ENCODE results near the gene RICTOR.

The RICTOR gene

GRCh38 chr5:39080597-39081204, 6.5 kb upstream of the RICTOR start:
- peak; percentile 68 for DNase-seq (ENCODE audit: low read depth)

GRCh38 chr5:39080168-39080567, 6.0 kb upstream of the RICTOR start:
- no peak for DNase-seq (ENCODE audit: low read depth)
- TF ChIP-seq CTCF (IDR thresholded peaks at IDR 0.05; ENCODE audit: control insufficient read depth, extremely low read depth, insufficient read depth) = no peak

More at GRCh38 chr5:39080597-39081204, 6.5 kb upstream of the RICTOR start:
- no peak overlapping the region for H3K4me3 ChIP-seq (ENCODE audit: low read depth, low read length)
- TF ChIP-seq CTCF (IDR thresholded peaks at IDR 0.05; ENCODE audit: control insufficient read depth, extremely low read depth, insufficient read depth) = peak; percentile 85

GRCh38 chr5:39079147-39079546, 4.9 kb upstream of the RICTOR start:
- DNase-seq (ENCODE audit: low read depth) = no peak

More at GRCh38 chr5:39080168-39080567, 6.0 kb upstream of the RICTOR start:
- H3K4me3 ChIP-seq (ENCODE audit: low read depth, low read length) = no peak overlapping the region

GRCh38 chr5:39076757-39077728, 2.8 kb upstream of the RICTOR start:
- DNase-seq (ENCODE audit: low read depth) = no peak
- H3K4me3 ChIP-seq (ENCODE audit: low read depth, low read length) = no peak overlapping the region
- TF ChIP-seq CTCF (IDR thresholded peaks at IDR 0.05; ENCODE audit: control insufficient read depth, extremely low read depth, insufficient read depth) = no peak

More at GRCh38 chr5:39079147-39079546, 4.9 kb upstream of the RICTOR start:
- H3K4me3 ChIP-seq (ENCODE audit: low read depth, low read length) = no peak overlapping the region
- TF ChIP-seq CTCF (IDR thresholded peaks at IDR 0.05; ENCODE audit: control insufficient read depth, extremely low read depth, insufficient read depth) = no peak

- no peak overlapping the region for H3K4me3 ChIP-seq (ENCODE audit: low read depth, low read length)
- no peak for DNase-seq (ENCODE audit: low read depth)
- no peak for TF ChIP-seq CTCF (IDR thresholded peaks at IDR 0.05; ENCODE audit: control insufficient read depth, extremely low read depth, insufficient read depth)
Observed at GRCh38 chr5:39076101-39076756, 2.0 kb upstream of the RICTOR start.

- peak overlapping the region; percentile 84 for H3K4me3 ChIP-seq (ENCODE audit: low read depth, low read length)
- DNase-seq (ENCODE audit: low read depth) = no peak
- TF ChIP-seq CTCF (IDR thresholded peaks at IDR 0.05; ENCODE audit: control insufficient read depth, extremely low read depth, insufficient read depth) = no peak
Observed at GRCh38 chr5:39073767-39074016, 507 bp downstream of the RICTOR start.

Measured in LNCaP clone FGC (cell line).